OCI-LY7 (cell line): ENCODE measurements around the gene NAPA.

ENCODE experiments used
- CTCF ChIP-seq: fragments of 200-600 bp; sonication (generic); conservative IDR thresholded peaks from 2 replicates; pipeline ENCODE4 v1.5.1; 2014; ENCODE audit warnings: mild to moderate bottlenecking, antibody characterized with exemption, low read length, moderate library complexity, mixed read lengths
- EZH2phosphoT487 ChIP-seq: fragments of 200-600 bp; sonication (generic); IDR thresholded peaks from 2 replicates; pipeline ENCODE4 v1.6.1; 2018; ENCODE audit warnings: low read depth, borderline replicate concordance, mild to moderate bottlenecking, mixed run types, antibody characterized with exemption, low read length, moderate library complexity, mixed read lengths

DNA sequence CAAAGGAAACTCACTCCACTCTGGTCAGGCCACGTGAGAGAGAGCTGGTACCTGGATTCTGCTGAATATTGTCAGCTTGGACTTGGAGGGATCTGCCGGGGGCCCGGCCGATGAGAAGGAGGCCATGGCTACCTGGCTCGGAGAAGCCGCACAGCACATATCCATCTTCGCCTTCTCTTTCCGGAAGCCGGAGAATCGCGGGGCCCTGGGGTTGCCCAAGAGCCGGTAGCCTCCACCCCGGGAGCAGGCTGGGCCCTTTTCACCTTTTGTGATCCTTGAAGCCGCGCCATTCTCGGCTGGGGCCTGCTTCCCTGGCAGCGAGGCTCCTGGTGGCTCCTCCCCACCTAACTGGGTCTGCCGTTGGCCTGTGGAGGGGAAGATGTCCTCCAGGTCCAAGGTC, 29.2 kb upstream of the NAPA start:
- no peak for TF ChIP-seq CTCF
- TF ChIP-seq EZH2phosphoT487 = no peak
